ENCODE measurements around the gene EMC1.

The EMC1 gene

DNA sequence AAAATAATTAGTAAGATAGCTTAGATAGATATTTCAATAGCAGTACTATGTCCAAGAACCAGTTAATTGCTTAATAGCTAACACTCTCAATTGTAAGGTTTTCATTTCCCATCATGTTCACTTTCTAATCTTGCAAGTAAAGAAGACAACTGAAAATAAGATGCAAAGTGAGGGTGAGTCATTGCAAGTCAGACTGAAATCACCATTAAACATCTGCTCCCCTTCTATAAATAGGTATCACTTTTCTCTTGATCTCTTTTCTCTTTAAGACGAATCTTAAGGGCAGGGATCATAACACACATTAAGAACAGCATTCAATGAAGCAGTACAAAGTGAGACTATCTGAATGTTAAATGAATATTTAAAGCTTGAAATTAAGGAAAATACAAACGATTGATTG is 81.7 kb downstream of the EMC1 start:
- TF ChIP-seq, protein P1, sequence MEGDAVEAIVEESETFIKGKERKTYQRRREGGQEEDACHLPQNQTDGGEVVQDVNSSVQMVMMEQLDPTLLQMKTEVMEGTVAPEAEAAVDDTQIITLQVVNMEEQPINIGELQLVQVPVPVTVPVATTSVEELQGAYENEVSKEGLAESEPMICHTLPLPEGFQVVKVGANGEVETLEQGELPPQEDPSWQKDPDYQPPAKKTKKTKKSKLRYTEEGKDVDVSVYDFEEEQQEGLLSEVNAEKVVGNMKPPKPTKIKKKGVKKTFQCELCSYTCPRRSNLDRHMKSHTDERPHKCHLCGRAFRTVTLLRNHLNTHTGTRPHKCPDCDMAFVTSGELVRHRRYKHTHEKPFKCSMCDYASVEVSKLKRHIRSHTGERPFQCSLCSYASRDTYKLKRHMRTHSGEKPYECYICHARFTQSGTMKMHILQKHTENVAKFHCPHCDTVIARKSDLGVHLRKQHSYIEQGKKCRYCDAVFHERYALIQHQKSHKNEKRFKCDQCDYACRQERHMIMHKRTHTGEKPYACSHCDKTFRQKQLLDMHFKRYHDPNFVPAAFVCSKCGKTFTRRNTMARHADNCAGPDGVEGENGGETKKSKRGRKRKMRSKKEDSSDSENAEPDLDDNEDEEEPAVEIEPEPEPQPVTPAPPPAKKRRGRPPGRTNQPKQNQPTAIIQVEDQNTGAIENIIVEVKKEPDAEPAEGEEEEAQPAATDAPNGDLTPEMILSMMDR (IDR thresholded peaks at IDR 0.05; ENCODE audit: low read depth, low read length), result no peak
- no peak for DNase-seq (ENCODE audit: extremely low read depth, low read depth)

DNA sequence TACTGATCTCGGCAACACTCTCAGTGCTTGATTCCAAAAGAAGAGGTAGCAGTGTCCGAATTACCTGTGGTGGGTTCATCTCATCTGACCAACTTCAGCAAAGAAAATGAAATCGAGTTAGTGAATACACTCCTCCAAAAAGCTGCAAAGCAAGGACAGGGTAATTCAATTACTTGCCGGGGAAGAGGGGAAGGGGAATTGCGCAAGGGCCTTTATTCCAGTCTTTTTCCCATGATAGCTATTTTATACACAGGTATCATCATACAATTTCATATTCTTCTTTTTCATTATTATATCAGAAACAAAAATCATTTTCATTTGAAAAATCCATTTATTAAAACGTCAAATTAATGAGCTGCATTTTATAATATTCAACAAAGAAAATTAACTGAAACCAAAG is 84.2 kb downstream of the EMC1 start:
- DNase-seq (ENCODE audit: extremely low read depth, low read depth), result no peak
- TF ChIP-seq, protein P1 (IDR thresholded peaks at IDR 0.05; ENCODE audit: low read depth, low read length), result no peak

DNA sequence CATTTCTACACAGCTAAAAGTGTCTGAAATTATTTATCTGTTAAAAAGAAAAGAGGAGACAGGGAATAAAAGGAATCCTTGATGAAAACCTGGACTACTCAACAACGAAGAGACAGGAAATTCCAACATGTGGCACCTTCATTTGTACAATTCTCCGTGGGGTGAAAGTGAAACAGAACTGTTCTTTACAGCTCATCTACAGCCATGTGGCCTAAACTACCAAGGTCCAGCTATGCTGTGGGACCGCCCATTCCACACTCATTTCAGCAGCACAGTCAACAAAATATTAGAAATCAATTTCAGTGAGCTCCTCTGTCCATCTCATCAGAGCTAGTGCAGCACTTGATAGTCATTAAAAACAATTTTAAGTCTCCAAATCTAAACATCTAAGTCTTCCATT is 85.3 kb downstream of the EMC1 start:
- DNase-seq (ENCODE audit: extremely low read depth, low read depth), result no peak
- TF ChIP-seq, protein P1 (IDR thresholded peaks at IDR 0.05; ENCODE audit: low read depth, low read length), result no peak
